IMR-90 (cell line): ENCODE measurements around the gene RMDN3.

Experiments used
- POLR2A ChIP-seq: IDR thresholded peaks from 2 replicates; pipeline ENCODE4 v1.6.1; 2012; ENCODE audit warnings: mild to moderate bottlenecking, low read depth, low read length
- RAD21 ChIP-seq: IDR thresholded peaks from 2 replicates; pipeline ENCODE4 v1.6.1; 2012; ENCODE audit warnings: low read length, improper control_type of control experiment
- RCOR1 ChIP-seq: IDR thresholded peaks from 2 replicates; pipeline ENCODE4 v1.6.1; 2012; ENCODE audit warnings: mild to moderate bottlenecking, low read length, improper control_type of control experiment; ENCODE audit not compliant: insufficient replicate concordance
- RFX5 ChIP-seq: IDR thresholded peaks from 2 replicates; pipeline ENCODE4 v1.8.0; 2012; ENCODE audit warnings: low read depth, mild to moderate bottlenecking, low read length, moderate library complexity

GRCh38 chr15:40731034-40731433 is 24.0 kb downstream of the RMDN3 start:
- TF ChIP-seq POLR2A: no peak
- TF ChIP-seq RAD21: no peak
- TF ChIP-seq RCOR1: no peak
- TF ChIP-seq RFX5: no peak
